ENCODE results near the gene FITM1.

Gene FITM1

GRCh38 chr14:24141097-24141880 is 10.8 kb downstream of the FITM1 start, which contains the start of gene EMC9:
EMC9 (minus strand) TSS chr14:24141591; CDS start chr14:24141304, 287 bp downstream.
- DNase-seq = peak; percentile 100

- DNase-seq = no peak
These were observed 13.1 kb downstream of the FITM1 start for GRCh38 chr14:24143511-24143910.

GRCh38 chr14:24144451-24144850 is 14.0 kb downstream of the FITM1 start:
- no peak for DNase-seq

GRCh38 chr14:24145219-24145618 is 14.8 kb downstream of the FITM1 start:
- DNase-seq = no peak

GRCh38 chr14:24145690-24146452 is 15.4 kb downstream of the FITM1 start:
- no peak for DNase-seq

GRCh38 chr14:24146453-24146977 is 16.1 kb downstream of the FITM1 start, which contains the start of gene PSME2:
PSME2 (minus strand) TSS chr14:24146610; CDS start chr14:24146581, 29 bp downstream.
- peak; percentile 77 for DNase-seq

GRCh38 chr14:24146978-24147760 is 16.7 kb downstream of the FITM1 start, which contains the start of gene RNF31:
RNF31 (plus strand) TSS chr14:24147498; CDS start chr14:24147699, 201 bp downstream.
- DNase-seq = peak; percentile 98

GRCh38 chr14:24147761-24148428 is 17.4 kb downstream of the FITM1 start:
- no peak for DNase-seq

- DNase-seq = no peak
These were observed 19.0 kb downstream of the FITM1 start for GRCh38 chr14:24149302-24149969.

- no peak for DNase-seq
These were observed 19.6 kb downstream of the FITM1 start for GRCh38 chr14:24150061-24150460.

- DNase-seq = no peak
These were observed 20.1 kb downstream of the FITM1 start for GRCh38 chr14:24150567-24150966.

GRCh38 chr14:24150993-24151392 is 20.5 kb downstream of the FITM1 start:
- DNase-seq = no peak

- no peak for DNase-seq
These were observed 21.1 kb downstream of the FITM1 start for GRCh38 chr14:24151404-24152080.

- DNase-seq = no peak
These were observed 24.6 kb downstream of the FITM1 start for GRCh38 chr14:24155100-24155499.

- no peak for DNase-seq
These were observed 26.4 kb downstream of the FITM1 start for GRCh38 chr14:24156840-24157239.

- DNase-seq = no peak
These were observed 26.9 kb downstream of the FITM1 start for GRCh38 chr14:24157331-24157730.

- no peak for DNase-seq
These were observed 29.5 kb downstream of the FITM1 start for GRCh38 chr14:24159777-24160498.

- no peak for DNase-seq
These were observed 30.0 kb downstream of the FITM1 start for GRCh38 chr14:24160499-24160849.

GRCh38 chr14:24160850-24161804 is 30.7 kb downstream of the FITM1 start, which contains the start of gene IRF9:
IRF9 (plus strand) TSS chr14:24161265; CDS start chr14:24162145, 880 bp downstream.
- DNase-seq = peak; percentile 97

Data from activated gamma-delta T cell treated with Interleukin-2 at 50 U/mL for 16 hours (primary cell).